ENCODE measurements around the gene SLC25A10.
"Not testable (repeated sequence)": the region's sequence is repeated elsewhere in the genome, so short reads cannot be mapped to it uniquely, and the experiment has no call there.

The SLC25A10 gene, protein sequence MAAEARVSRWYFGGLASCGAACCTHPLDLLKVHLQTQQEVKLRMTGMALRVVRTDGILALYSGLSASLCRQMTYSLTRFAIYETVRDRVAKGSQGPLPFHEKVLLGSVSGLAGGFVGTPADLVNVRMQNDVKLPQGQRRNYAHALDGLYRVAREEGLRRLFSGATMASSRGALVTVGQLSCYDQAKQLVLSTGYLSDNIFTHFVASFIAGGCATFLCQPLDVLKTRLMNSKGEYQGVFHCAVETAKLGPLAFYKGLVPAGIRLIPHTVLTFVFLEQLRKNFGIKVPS

DNA sequence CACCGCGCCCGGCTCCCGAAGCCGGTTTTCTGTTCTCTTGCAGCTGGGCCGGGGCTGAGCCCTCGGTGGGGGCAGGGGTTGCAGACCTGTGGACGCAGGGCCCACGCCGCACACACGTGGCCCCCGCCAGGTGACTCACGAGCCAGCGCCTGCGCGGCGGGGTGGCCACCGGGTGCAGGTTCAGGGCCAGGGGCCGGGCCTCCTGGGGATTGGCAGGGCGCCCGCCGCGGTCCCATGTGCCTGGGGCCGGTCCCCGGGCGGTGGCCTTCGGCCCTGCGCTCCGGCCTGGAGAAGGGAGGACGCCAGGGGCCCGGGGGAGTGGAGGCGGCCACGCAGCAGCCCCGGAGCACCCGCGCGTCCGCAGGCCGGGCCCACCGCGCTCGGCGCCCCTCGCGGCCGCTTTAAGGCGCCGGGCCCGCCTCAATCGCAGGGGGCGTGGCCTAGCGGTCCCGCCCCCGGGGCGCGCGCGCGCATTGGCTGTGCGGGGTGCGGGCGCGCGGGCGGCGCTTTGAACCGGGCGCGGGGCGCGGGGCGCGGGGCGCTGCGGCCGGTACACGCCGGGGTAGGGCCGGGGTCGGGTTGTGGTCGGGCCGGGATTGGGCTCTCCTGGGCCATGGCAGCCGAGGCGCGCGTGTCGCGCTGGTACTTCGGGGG is at the start of gene SLC25A10:
TSS of gene SLC25A10 (plus strand) at position 471 of the 654 bp plus-strand sequence. CDS start at position 614, 143 bp downstream.
- H3K27ac ChIP-seq, result peak within 1 kb of the TSS; percentile 64
- DNase-seq (ENCODE audit: low read depth, low spot score), result no peak

DNA sequence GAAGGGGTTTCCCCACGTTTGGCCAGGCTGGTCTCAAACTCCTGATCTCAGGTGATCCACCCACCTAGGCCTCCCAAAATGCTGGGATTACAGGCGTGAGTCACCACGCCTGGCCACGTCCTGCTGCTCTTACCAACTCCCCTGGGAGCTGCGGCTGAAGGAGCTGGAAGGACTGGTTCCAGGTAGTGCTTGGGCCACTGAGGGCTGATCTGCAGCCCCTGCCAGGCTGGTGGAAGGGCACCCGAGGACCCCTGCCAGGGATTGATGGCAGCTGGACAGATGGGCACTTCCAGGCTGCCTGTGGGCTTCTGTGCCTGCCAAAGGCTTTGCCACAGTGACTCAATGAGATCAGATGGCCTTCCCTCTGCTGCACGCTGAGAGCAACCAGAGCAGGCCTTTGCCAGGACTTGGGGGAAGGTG is 48.0 kb upstream of the SLC25A10 start:
- DNase-seq (ENCODE audit: low read depth, low spot score), result no peak
- no peak overlapping the region for H3K27ac ChIP-seq

DNA sequence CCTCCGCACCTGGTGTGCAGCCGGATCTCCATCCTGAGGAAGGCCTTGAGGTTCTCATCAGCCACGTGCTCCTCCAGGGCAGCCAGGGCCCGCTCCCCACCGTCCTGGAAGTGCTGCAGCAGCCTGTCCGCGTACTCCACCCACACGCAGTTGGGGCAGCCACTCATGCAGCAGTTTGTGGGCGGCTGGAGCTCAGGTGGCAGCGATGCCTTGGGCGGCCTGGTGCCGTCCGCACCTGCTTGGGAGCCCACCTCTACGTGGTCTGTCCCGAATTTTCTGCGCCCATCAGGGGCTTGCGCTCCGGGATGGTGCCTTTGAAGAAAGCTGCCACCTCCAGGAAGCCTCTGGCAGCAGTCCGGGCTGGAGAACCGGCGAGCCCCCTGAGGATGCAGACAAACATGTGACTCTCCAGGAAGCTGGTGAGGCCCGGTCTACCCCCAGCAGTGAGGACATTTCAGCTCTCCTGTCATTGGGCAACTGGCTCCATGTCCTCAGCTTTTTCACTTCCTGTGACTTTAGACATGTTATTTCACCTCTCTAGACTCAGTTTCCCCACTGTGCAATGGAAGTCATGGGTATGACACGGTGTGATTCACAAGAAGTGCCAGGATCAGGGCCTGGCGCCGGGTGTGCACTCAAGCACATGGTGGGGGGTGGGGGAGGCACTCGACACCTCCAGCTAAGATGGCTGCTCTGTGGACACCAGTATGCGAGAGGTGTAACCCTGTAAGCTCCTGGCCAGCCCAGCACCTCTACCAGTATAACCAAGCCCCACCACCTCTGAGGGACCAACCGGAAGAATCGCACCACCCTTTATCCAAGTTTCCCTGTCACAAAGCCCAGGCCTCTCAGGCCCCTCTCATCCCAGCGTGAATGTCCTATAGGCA is 46.6 kb upstream of the SLC25A10 start:
- peak overlapping the region; percentile 83 for H3K27ac ChIP-seq
- no peak for DNase-seq (ENCODE audit: low read depth, low spot score)

DNA sequence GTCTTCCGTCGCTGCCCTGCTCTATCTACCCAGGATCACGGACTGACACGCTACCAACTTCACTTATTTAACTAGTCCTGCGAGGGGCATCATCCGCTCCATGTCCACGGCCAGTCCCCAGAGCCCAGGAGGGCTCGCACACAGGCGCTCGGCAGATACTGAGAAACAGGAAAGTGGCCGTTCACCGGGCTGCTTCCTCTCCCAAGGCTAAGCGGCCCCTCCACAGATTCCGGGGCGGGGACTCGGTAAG is 46.1 kb upstream of the SLC25A10 start:
- no peak for DNase-seq (ENCODE audit: low read depth, low spot score)
- H3K27ac ChIP-seq, result peak overlapping the region; percentile 83

DNA sequence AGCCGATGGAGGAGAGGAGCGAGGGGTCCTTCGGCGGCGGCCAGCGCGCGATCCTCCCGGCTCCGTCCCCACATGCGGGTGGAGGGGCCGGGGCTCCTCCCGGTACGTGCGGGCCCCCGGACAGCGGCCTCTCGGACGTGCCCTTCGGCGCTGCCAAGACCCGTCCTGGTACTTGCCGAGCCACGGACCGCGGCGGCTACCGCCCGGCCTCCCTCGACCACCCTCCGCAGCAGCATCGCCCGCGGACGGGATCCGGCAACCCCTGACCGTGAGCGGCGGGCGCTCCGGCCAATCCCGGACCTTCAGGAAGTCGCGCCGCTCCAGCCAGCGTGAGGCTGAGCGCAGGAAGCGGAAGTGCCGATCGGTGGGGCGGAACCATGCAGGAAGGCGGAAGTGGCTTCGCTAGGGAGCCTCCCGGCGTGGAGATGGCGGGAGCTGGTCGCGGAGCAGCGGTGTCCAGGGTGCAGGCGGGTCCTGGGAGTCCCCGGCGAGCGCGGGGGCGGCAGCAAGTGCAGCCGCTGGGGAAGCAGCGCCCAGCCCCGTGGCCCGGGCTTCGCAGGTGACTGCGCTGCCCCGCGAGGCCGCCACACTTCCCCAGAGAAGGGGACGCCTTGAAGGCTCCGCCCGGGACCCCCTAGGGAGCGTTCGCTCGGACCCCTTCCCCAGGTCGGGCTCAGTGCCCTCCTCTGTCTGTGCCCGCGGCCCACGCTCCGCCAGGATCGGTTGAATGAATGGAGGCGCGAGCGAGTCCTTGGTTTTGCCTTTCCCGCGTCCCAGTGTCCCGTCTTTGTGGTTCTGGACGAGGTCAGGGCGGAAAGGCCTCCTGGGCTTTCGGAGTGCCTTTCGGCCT is 45.5 kb upstream of the SLC25A10 start, which contains the start of the genes CCDC137 and OXLD1:
TSS of gene CCDC137 (plus strand) at position 396 of the 850 bp plus-strand sequence. CDS start at position 426, 30 bp downstream.
TSS of gene OXLD1 (minus strand) at position 264 of the 850 bp plus-strand sequence. CDS start at position 236, 28 bp downstream.
- DNase-seq (ENCODE audit: low read depth, low spot score), result peak; percentile 85
- peak within 1 kb of the TSS; percentile 83 for H3K27ac ChIP-seq

DNA sequence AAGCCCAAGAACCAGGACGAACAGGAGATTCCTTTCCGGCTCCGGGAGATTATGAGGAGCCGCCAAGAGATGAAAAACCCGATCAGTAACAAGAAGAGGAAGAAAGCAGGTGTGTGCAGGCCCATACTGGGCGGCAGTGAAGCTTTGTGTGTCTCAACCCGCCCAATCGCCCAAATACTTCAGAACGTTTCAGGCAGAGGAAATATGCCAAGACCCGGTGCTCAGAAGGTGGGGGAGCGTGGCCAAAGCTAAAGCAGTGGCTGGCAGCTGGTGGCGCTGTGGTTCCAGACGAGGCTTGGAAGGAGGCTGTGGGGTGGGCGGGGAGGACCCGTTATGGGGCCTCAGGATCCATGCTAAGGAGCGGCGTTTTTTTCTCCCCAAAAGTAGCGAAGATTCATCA is 44.3 kb upstream of the SLC25A10 start:
- no peak for DNase-seq (ENCODE audit: low read depth, low spot score)
- H3K27ac ChIP-seq, result peak overlapping the region; percentile 83

DNA sequence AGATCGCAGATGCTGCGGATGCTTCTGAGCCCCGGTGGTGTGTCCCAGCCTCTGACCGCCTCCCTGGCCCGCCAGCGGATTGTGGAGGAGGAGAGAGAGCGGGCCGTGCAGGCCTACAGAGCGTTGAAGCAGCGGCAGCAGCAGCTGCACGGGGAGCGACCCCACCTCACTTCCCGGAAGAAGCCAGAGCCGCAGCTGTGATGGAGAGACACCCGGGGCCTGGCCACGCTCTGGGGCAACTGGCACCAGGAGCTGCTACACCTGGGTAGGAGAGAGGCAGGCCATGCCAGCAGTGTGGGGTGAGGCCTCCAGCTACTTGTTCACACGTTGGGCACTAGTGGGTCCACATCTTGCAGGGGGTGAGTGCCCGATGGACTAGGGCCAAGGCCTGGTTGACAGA is 39.6 kb upstream of the SLC25A10 start:
- no peak overlapping the region for H3K27ac ChIP-seq
- no peak for DNase-seq (ENCODE audit: low read depth, low spot score)

DNA sequence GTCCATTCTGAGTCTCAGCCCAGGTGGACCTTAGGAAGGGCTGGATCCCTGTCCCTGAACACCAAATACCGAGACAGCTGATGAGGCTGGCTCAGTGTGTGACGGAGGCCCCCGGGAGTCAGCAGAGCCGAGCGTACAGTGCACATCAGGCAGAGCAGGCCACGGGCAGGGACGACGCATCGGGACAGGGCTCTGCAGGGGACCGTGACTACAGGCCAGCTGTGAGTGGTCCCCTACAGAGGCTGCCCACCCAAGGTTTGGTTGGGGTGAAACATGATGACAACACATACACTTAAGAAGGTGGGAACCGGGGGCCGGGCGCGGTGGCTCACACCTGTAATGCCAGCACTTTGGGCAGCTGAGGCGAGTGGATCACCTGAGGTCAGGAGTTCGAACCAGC is 39.1 kb upstream of the SLC25A10 start:
- H3K27ac ChIP-seq, result no peak overlapping the region
- DNase-seq (ENCODE audit: low read depth, low spot score), result no peak

DNA sequence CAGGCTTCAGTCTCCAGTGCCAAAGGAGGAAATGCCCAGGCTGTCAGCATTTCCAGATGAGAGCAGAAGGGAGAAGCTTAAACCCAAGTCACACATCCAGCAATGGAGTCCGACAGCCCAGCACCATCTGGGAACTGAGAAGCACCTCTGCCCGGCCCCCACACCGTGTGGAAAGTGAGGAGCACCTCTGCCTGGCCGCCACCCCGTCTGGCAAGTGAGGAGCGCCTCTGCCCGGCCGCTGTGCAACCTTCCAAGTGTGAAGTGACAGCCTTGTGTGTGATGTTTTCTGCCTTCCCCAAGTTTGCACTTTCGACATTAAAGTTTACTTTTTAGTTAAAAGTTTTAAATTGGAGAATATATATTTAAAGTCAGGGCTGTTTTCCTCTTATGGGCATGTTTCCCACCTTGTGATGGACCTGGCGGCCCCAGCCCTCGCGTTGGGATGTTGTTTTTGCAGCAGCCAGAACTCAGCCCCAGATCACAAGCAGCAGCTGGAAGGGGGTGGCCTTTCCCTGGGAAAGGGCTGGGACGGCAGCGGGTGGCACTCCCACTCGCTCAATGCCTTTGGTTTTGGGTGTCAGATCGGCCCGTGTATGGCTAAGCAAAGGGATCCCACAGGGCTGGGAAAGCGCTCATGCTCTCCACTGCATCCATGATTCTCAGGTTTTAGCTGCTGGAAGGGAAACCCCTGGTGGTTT is 38.4 kb upstream of the SLC25A10 start:
- no peak overlapping the region for H3K27ac ChIP-seq
- DNase-seq (ENCODE audit: low read depth, low spot score), result no peak

DNA sequence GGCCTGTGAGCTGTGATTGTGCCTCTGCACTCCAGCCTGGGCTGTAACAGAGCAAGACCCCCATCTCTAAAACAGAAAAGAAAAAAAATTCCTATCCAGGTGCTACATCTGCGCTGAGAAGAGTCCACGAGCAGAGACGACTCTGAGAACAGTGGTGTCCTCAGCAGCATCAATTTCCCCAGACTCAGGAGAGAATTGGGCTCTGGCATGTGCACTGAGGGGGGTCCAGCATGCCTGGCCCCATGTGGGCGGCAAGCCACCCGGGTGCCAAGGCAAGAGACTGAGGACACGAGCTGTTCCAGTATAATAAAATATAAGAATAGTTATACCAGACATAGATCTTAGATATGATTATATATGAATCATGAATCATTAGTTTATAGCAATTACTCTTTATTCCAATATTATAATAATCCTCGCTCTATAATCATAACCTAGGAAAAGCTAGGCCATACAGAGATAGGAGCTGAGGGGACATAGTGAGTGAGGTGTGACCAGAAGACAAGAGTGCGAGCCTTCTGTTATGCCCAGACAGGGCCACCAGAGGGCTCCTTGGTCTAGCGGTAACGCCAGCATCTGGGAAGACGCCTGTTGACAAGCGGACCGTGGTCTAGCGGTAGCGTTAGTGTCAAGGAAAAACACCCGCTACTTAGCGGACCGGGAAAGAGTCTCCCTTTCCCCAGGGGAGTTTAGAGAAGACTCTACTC is 36.4 kb upstream of the SLC25A10 start:
- H3K27ac ChIP-seq; DNase-seq (ENCODE audit: low read depth, low spot score): not testable (repeated sequence)

DNA sequence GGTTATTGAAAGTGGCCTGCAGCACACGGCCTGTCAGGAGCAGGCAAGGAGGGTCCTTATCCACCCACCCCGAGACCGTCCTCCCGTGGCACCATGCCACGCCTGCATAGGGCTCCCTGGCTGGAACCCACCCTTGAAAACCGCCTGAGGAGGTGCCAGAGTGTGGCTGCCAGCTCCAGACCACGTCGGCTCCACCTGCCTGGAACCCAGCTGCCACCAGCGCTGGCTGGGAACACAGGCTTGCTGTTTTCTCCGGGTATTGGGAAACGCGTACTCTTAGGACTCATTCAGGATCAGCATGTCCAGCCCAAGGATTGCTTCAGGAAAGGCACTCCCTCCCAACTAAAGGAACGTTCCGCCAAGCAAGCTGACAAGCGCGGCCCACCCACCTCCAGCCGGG is 35.2 kb upstream of the SLC25A10 start:
- H3K27ac ChIP-seq, result no peak overlapping the region
- no peak for DNase-seq (ENCODE audit: low read depth, low spot score)

DNA sequence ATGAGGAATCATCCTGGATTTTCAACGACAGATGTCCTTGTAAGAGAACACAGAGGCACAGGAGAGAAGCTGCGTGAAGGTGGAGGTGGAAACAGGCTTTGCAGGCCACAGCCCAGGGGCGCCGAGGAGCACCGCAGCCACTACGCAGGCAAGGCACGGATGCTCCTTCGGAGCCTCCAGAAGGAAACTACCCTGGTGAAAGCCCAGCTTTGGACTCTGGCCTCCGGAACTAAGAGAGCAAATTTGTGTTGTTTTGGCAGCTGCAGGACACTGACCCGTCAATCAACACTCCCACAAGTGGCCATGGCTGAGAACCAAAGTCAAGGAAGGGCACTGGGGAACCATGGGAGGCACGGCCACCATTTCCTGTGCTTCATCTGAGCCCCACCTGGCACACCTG is 31.9 kb upstream of the SLC25A10 start:
- DNase-seq (ENCODE audit: low read depth, low spot score), result no peak
- no peak overlapping the region for H3K27ac ChIP-seq

DNA sequence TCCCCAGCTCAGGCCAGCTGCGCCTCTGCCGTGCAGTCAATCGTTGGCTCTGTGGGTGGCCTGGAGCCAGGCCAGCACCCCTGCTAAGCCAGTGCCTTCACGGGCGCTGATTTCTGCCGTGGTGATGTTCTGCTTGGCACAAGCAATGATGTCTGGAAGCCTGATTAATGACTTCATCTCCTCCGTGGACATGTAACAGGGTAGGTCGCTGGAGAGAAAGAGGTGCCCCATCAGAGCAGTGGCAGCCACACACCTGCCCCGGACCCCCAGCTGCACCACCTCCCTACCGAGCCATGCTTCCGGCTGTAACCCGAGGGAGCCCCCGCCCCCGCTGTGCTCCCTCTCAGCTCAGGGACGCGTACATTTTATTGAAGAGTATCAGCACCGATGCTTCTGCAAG is 30.4 kb upstream of the SLC25A10 start:
- DNase-seq (ENCODE audit: low read depth, low spot score), result no peak
- no peak overlapping the region for H3K27ac ChIP-seq

DNA sequence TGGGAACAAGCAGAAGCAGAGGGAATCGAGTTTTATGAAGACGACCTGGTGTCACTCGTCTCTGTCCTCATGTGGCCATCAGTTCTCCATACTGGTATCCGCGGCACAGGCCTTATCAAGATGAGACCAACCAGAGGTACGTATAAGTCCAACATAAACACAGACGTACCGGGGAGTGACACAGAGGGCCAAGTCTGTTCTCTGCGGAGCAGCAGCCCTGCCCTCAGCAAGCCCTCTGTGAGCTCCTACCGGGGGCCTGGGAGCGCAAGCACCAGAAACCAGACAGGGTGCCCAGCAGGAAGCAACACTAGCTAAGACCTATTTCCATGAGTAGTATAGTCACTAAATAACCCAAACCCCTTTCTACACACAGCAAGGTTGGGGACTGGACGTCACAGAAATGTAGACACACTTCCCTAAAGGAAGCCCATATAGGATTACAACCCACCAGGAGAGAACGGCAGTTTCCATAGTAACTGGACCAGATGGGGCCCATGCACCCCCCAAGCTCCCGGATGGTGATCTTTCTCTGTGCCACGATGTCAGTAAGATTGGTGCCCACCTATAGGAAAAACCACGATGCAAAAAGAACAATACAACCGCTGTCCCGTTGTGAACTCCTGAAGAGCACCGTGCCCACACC is 29.4 kb upstream of the SLC25A10 start:
- H3K27ac ChIP-seq, result peak overlapping the region; percentile 98
- DNase-seq (ENCODE audit: low read depth, low spot score), result no peak

DNA sequence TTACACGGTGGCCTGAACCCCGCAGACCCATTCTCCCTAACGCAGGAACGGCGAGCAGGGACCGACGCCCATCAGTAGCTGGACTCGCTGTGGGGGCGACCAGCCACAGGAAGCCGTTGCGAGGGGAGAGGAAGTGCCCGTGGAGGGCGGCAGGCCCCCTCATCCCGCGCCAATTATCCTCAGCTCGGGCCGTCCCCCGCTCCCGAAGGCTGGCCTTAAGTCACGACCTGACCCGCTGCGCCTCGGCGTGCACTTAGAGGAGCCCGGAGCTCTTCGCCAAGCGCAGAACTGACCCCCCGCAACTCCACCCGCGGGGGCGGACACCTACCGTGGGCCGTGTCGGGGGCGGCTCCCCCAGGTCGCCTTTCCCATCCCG is 28.9 kb upstream of the SLC25A10 start:
- no peak for DNase-seq (ENCODE audit: low read depth, low spot score)
- H3K27ac ChIP-seq, result peak overlapping the region; percentile 98

DNA sequence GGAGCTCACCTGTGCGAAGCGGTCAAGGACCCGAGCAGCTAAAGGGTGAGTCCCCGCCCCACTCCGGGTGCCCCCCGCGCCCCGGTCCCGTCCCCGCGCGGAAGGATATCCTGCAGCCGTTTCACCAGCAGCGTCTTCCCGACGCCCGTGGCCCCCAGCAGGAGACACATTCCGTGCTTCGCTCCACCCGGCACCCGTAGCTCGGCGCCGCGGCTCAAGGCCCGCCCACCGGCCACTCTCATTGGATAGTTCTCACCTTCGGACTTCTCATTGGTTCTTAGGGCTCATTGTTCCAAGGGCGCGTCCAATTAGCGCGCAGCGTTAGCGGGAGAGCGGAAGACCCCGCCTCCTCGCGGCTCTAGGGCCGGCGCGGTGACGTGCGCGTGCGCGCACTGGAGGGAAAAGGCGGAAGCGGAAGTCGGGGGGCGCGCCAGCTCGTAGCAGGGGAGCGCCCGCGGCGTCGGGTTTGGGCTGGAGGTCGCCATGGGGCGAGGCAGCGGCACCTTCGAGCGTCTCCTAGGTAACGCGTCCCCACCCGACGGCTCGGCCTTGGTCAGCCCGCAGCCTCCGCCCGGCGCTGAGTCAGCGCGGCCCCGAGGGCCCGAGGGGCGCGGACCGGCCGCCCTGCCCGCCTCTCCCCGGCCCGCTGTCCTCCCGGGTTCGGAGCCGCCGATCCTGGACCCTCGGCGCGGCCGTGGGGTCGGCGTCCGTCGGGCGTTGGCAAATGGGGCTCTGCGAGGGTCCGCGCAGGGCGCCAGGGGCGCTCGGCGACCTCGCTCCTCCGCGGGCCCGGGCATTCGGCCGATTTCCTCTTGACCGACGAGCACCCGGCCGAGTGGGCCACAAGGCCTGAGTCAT is 28.3 kb upstream of the SLC25A10 start, which contains the start of the genes ARL16 and HGS:
TSS of gene ARL16 (minus strand) at position 214 of the 858 bp plus-strand sequence. CDS start at position 170, 44 bp downstream.
TSS of gene HGS (plus strand) at position 428 of the 858 bp plus-strand sequence. CDS start at position 484, 56 bp downstream.
- peak within 1 kb of the TSS; percentile 98 for H3K27ac ChIP-seq
- peak; percentile 93 for DNase-seq (ENCODE audit: low read depth, low spot score)

DNA sequence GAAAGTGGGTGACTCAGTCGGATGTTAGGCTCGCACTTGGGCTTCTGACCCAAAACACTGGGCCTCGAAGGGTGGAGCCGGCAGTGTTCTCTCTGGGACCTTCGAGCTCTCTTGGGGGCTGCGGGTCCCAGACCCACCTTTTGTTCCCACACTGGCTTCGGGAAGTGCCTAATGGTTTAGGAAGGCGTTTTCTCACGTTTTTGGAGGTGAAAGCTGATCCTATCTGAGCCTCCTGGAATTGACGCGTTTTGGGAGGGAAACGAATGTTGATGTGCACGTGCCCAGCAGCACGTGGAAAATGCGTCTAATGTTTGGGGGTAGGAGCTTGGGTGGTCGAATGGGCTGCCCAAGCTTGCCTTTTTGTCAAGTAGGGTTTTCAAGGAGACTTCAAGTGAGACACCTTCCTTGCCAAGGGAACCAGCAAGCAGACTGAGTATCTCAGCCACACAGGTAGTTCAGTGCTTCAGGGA is 27.6 kb upstream of the SLC25A10 start:
- DNase-seq (ENCODE audit: low read depth, low spot score), result peak; percentile 34
- H3K27ac ChIP-seq, result peak overlapping the region; percentile 98
